Suprapubic skin (tissue), 4 donors: Measurements from ENCODE around the gene ZNF521.

Experiments
- CTCF ChIP-seq, 2 donors: fragments of 200-600 bp in 1 of 2; fragments of 450-650 bp in 1 of 2; sonication (generic) in 1 of 2; IDR thresholded peaks; one replicate each; pipeline ENCODE4 v1.5.1; 2016 to 2019; ENCODE audit warnings: antibody characterized with exemption in 2 of 2, mild to moderate bottlenecking in 1 of 2, moderate library complexity in 1 of 2
- EP300 ChIP-seq: sonication (generic); formaldehyde crosslinking; IDR thresholded peaks from one replicate; pipeline ENCODE4 v1.6.1; 2017; ENCODE audit warnings: antibody characterized with exemption
- POLR2A ChIP-seq, 2 donors: fragments of 450-650 bp; IDR thresholded peaks; one replicate each; pipeline ENCODE4 v1.6.1; 2017; ENCODE audit warnings: antibody characterized with exemption in 2 of 2, mild to moderate bottlenecking in 2 of 2, moderate library complexity in 2 of 2
- POLR2AphosphoS5 ChIP-seq, 3 donors: sonication (generic); formaldehyde crosslinking; IDR thresholded peaks; one replicate each; pipeline ENCODE4 v1.6.1; 2017; ENCODE audit warnings: antibody characterized with exemption in 3 of 3

DNA sequence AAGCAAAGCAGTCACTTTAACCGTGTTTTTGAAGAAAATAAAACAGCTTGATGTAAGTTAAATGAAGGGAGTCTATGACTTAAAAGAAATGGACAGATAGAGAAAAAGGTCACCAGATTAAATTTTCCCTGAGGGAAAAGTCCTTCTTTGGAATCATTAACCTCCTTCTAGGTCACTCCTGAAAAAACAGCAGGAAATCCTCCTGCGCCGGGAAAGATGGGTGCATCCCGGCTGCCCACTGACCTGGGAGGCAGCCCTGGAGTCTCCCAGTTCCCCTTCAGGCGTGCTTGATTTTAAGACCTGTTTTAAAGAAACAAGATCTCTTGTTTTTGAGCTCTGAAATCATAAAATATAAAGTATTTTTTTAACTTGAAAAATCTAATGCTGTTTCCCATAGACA lies 18.4 kb upstream of the ZNF521 start:
- no peak for TF ChIP-seq POLR2AphosphoS5 (IDR thresholded peaks at IDR 0.05)
- no peak for TF ChIP-seq CTCF (IDR thresholded peaks at IDR 0.05)
- no peak for TF ChIP-seq POLR2A (IDR thresholded peaks at IDR 0.05)
- TF ChIP-seq EP300: no peak
